HCT116 (cell line): ENCODE measurements around the gene SRP68. TPM values are rescaled to one million over a fixed set of nuclear protein-coding genes. Genes with fewer than 3 reads are reported as not detected.
A peak's percentile ranks its signal among the peaks of the same experiment; 100 is the strongest.

Experiments
- ATAC-seq: fragments of 200-7000 bp; cut with Tn5 transposase; 2 replicates; pipeline ENCODE4 v1.9.1; 2020; ENCODE audit warnings: mild to moderate bottlenecking, moderate library complexity
- BruUV-seq: library from RNA; stranded (reverse); fragments of 400-500 nt; replicated peaks from 2 replicates; lab custom pipeline; 2021; lab: Mats Ljungman, UMichigan
- CTCF ChIA-PET: fragments of 300-600 bp; sonication (Branson Sonifier 250); formaldehyde crosslinking; loops from one replicate; lab custom pipeline; 2021; ENCODE audit warnings: antibody characterized with exemption; lab: Charles Lee
- POLR2A ChIA-PET: fragments of 300-600, 350-600 bp; sonication (Branson Sonifier 250); formaldehyde crosslinking; loops from one replicate; lab custom pipeline; 2021; ENCODE audit warnings: antibody characterized with exemption; lab: Charles Lee
- RAD21 ChIA-PET, 2 experiments: fragments of 300-600 bp; sonication (Branson Sonifier 250); formaldehyde crosslinking; loops; one replicate each; lab custom pipeline; 2023; ENCODE audit warnings: low total read pairs in 2 of 2; ENCODE audit not compliant: uncharacterized antibody in 2 of 2, unreplicated experiment in 2 of 2, low non-redundant PET in 1 of 2; lab: Charles Lee
- DNase-seq: peaks from one replicate; pipeline ENCODE4 v3.0.0-alpha.2; 2010; ENCODE audit warnings: low read depth, low spot score
- H2AFZ ChIP-seq: fragments of 200-600 bp; shearing (Covaris generic), sonication (generic); 2 replicates; pipeline ENCODE4 v1.6.1; 2017; ENCODE audit warnings: low read depth, mixed run types, mixed read lengths, antibody characterized with exemption, low read length; ENCODE audit not compliant: poor library complexity, severe bottlenecking
- H3K27ac ChIP-seq: 2 replicates; pipeline ENCODE4 v1.5.1; 2012; ENCODE audit warnings: low read depth, low read length
- H3K27me3 ChIP-seq: fragments of 200-600 bp; sonication (generic); 2 replicates; pipeline ENCODE4 v1.6.1; 2016; ENCODE audit warnings: mixed run types, low read length, mixed read lengths; ENCODE audit not compliant: insufficient read depth
- H3K36me3 ChIP-seq, 2 experiments: fragments of 200-500 bp in 1 of 2; fragments of 200-600 bp in 1 of 2; sonication (Bioruptor generic) in 1 of 2; sonication (generic) in 1 of 2; 2 replicates each; pipeline versions ENCODE4 v1.5.1 to v1.6.1; 2014 to 2016; ENCODE audit warnings: low read length in 2 of 2, inconsistent platforms in 1 of 2, mixed read lengths in 1 of 2, mixed run types in 1 of 2; ENCODE audit not compliant: insufficient read depth in 2 of 2, control insufficient read depth in 1 of 2
- H3K4me1 ChIP-seq, 2 experiments: fragments of 200-600 bp in 1 of 2; sonication (generic) in 1 of 2; 2 replicates each; pipeline versions ENCODE4 v1.5.1 to v1.6.1; 2012 to 2017; ENCODE audit warnings: low read length in 2 of 2, inconsistent platforms in 1 of 2, mild to moderate bottlenecking in 1 of 2, mixed read lengths in 1 of 2, mixed run types in 1 of 2, moderate library complexity in 1 of 2; ENCODE audit not compliant: insufficient read depth in 2 of 2, control insufficient read depth in 1 of 2
- H3K4me2 ChIP-seq: fragments of 200-600 bp; sonication (generic); 2 replicates; pipeline ENCODE4 v1.6.1; 2017; ENCODE audit warnings: mixed run types, low read length, mixed read lengths
- H3K4me3 ChIP-seq, 2 experiments: fragments of 200-600 bp in 1 of 2; sonication (generic) in 1 of 2; replicated peaks in 1 of 2; 2 replicates each; pipeline ENCODE4 v1.5.1; 2011 to 2016; ENCODE audit warnings: low read length in 2 of 2, control low read depth in 1 of 2, low read depth in 1 of 2, mild to moderate bottlenecking in 1 of 2, mixed read lengths in 1 of 2, mixed run types in 1 of 2
- H3K79me2 ChIP-seq: fragments of 200-600 bp; sonication (generic); 2 replicates; pipeline ENCODE4 v1.6.1; 2017; ENCODE audit warnings: mild to moderate bottlenecking, mixed run types, low read length, moderate library complexity, mixed read lengths; ENCODE audit not compliant: insufficient read depth
- H3K9ac ChIP-seq: fragments of 200-600 bp; sonication (generic); 2 replicates; pipeline ENCODE4 v1.6.1; 2016; ENCODE audit warnings: low read length, mixed read lengths
- H3K9me2 ChIP-seq: fragments of 200-600 bp; sonication (generic), shearing (Covaris generic); 2 replicates; pipeline ENCODE4 v1.6.1; 2017; ENCODE audit warnings: mixed run types, mild to moderate bottlenecking, moderate library complexity; ENCODE audit not compliant: insufficient read depth
- H3K9me3 ChIP-seq, 2 experiments: fragments of 200-500 bp in 1 of 2; fragments of 200-600 bp in 1 of 2; sonication (Bioruptor generic) in 1 of 2; sonication (generic) in 1 of 2; 2 replicates each; pipeline ENCODE4 v1.6.1; 2014 to 2017; ENCODE audit warnings: low read length in 2 of 2, mixed read lengths in 2 of 2, inconsistent platforms in 1 of 2, low read depth in 1 of 2, mild to moderate bottlenecking in 1 of 2, mixed run types in 1 of 2, moderate library complexity in 1 of 2; ENCODE audit not compliant: control insufficient read depth in 1 of 2, insufficient read depth in 1 of 2
- H4K20me1 ChIP-seq: fragments of 200-600 bp; sonication (generic), shearing (Covaris generic); 2 replicates; pipeline ENCODE4 v1.6.1; 2017; ENCODE audit warnings: mixed run types, mild to moderate bottlenecking, moderate library complexity; ENCODE audit not compliant: insufficient read depth
- CBX3 ChIP-seq: IDR thresholded peaks from 2 replicates; pipeline ENCODE4 v1.6.1; 2012; ENCODE audit warnings: low read depth
- CEBPB ChIP-seq: IDR thresholded peaks from 2 replicates; pipeline ENCODE4 v1.6.1; 2012; ENCODE audit warnings: low read depth
- EGR1 ChIP-seq: IDR thresholded peaks from 2 replicates; pipeline ENCODE4 v1.6.1; 2012; ENCODE audit warnings: low read depth
- EZH2 ChIP-seq: fragments of 200-600 bp; sonication (generic); IDR thresholded peaks from 2 replicates; pipeline ENCODE4 v1.6.1; 2017; ENCODE audit warnings: antibody characterized with exemption, mixed run types
- EZH2phosphoT487 ChIP-seq: fragments of 200-600 bp; IDR thresholded peaks from 2 replicates; pipeline ENCODE4 v1.6.1; 2018; ENCODE audit warnings: antibody characterized with exemption, borderline replicate concordance
- FOSL1 ChIP-seq: IDR thresholded peaks from 2 replicates; pipeline ENCODE4 v1.6.1; 2012; ENCODE audit warnings: low read depth
- JUND ChIP-seq: IDR thresholded peaks from 2 replicates; pipeline ENCODE4 v1.6.1; 2012
- MAX ChIP-seq: IDR thresholded peaks from 2 replicates; pipeline ENCODE4 v1.6.1; 2012
- POLR2A ChIP-seq: IDR thresholded peaks from 2 replicates; pipeline ENCODE4 v1.7.0; 2011; ENCODE audit warnings: borderline replicate concordance; ENCODE audit not compliant: insufficient read depth, insufficient read length; ENCODE audit errors: extremely low read depth
- POLR2AphosphoS5 ChIP-seq: IDR thresholded peaks from 2 replicates; pipeline ENCODE4 v1.6.1; 2011; ENCODE audit warnings: mild to moderate bottlenecking, low read depth, low read length, moderate library complexity
- RAD21 ChIP-seq: IDR thresholded peaks from 2 replicates; pipeline ENCODE4 v1.6.1; 2012; ENCODE audit warnings: low read depth, mild to moderate bottlenecking
- SIN3A ChIP-seq: IDR thresholded peaks from 2 replicates; pipeline ENCODE4 v1.6.1; 2012; ENCODE audit warnings: low read depth
- SP1 ChIP-seq: IDR thresholded peaks from 2 replicates; pipeline ENCODE4 v1.6.1; 2012; ENCODE audit warnings: low read depth
- SRF ChIP-seq: IDR thresholded peaks from 2 replicates; pipeline ENCODE4 v1.6.1; 2012; ENCODE audit warnings: low read depth
- YY1 ChIP-seq: IDR thresholded peaks from 2 replicates; pipeline ENCODE4 v1.6.1; 2011; ENCODE audit warnings: low read length, low read depth, moderate library complexity, mild to moderate bottlenecking; ENCODE audit not compliant: insufficient replicate concordance; ENCODE audit errors: extremely low read depth
- ZBTB33 ChIP-seq: IDR thresholded peaks from 2 replicates; pipeline ENCODE4 v1.6.1; 2011; ENCODE audit warnings: mild to moderate bottlenecking, low read length, moderate library complexity; ENCODE audit not compliant: insufficient replicate concordance; ENCODE audit errors: extremely low read depth
- intact Hi-C: fragments of 100-400 bp; cut with micrococcal nuclease; formaldehyde crosslinking; loops from 2 replicates; pipeline ENCODE4 v1.10.0; 2022
- total RNA-seq: library from RNA; stranded (reverse); gene quantifications from one replicate; pipeline ENCODE4 v1.2.1, GENCODE V29; 2021; ENCODE audit not compliant: unreplicated experiment
- TF ChIP-seq, protein P1 (sequence below), 3 experiments: fragments of 200-600 bp in 1 of 3; sonication (generic) in 1 of 3; IDR thresholded peaks in 2 of 3; conservative IDR thresholded peaks in 1 of 3; 2 replicates each; pipeline ENCODE4 v1.5.1; 2012 to 2017; ENCODE audit warnings: low read depth in 2 of 3, low read length in 2 of 3, antibody characterized with exemption in 1 of 3, borderline replicate concordance in 1 of 3, control low read depth in 1 of 3, mild to moderate bottlenecking in 1 of 3, mixed read lengths in 1 of 3, mixed run types in 1 of 3, moderate library complexity in 1 of 3; ENCODE audit not compliant: insufficient read depth in 1 of 3
- TF ChIP-seq, protein P2 (sequence below): IDR thresholded peaks from 2 replicates; pipeline ENCODE4 v1.6.1; 2012

SRP68 gene
- total RNA-seq, 1 experiment from 2014 or later: 152 TPM

DNA sequence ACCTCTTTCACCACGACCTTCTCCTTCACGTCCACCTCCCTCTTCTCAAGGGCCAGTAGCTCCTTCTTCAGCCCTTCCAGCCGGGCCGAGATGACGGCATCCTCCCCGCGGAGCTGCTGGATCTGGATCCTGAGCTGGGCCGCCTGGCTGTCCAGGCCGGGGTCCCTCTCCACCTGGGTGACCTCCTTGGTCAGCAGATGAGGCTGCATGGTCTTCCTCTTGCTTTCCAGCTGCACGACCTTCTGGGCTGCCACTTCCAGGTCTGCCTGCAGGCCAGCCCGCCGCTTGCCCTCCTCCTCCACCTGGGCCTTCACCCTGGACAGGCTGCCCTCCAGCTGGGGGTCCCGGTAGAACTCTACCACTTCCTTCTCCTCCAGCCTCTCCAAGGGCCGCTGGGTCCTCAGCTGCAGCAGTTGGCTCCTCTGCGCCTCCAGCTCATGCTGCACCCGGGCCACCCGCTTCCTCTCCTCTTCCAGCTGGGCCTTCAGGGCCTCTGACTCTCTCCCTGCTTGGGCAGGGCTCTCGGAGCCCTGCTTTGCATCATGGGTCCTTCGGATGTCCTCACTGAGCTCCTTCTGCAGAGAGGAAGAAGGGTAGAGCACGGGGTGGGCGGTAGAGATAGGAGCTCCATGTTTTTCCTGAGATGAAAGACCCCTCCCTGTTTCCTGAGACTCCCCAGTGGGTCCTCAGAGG is 62.2 kb downstream of the SRP68 start (continued):
- TF ChIP-seq, protein P1, sequence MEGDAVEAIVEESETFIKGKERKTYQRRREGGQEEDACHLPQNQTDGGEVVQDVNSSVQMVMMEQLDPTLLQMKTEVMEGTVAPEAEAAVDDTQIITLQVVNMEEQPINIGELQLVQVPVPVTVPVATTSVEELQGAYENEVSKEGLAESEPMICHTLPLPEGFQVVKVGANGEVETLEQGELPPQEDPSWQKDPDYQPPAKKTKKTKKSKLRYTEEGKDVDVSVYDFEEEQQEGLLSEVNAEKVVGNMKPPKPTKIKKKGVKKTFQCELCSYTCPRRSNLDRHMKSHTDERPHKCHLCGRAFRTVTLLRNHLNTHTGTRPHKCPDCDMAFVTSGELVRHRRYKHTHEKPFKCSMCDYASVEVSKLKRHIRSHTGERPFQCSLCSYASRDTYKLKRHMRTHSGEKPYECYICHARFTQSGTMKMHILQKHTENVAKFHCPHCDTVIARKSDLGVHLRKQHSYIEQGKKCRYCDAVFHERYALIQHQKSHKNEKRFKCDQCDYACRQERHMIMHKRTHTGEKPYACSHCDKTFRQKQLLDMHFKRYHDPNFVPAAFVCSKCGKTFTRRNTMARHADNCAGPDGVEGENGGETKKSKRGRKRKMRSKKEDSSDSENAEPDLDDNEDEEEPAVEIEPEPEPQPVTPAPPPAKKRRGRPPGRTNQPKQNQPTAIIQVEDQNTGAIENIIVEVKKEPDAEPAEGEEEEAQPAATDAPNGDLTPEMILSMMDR (IDR thresholded peaks at IDR 0.05 in 2 of 3, conservative IDR thresholded peaks at IDR 0.05 in 1 of 3; ENCODE audit: borderline replicate concordance in 1 of 3, insufficient read depth in 1 of 3, low read depth in 2 of 3, low read length in 2 of 3): no peak
- TF ChIP-seq EZH2phosphoT487: no peak
- TF ChIP-seq SP1: no peak
- no peak for TF ChIP-seq FOSL1
- no peak for TF ChIP-seq POLR2A
- TF ChIP-seq EZH2: no peak

DNA sequence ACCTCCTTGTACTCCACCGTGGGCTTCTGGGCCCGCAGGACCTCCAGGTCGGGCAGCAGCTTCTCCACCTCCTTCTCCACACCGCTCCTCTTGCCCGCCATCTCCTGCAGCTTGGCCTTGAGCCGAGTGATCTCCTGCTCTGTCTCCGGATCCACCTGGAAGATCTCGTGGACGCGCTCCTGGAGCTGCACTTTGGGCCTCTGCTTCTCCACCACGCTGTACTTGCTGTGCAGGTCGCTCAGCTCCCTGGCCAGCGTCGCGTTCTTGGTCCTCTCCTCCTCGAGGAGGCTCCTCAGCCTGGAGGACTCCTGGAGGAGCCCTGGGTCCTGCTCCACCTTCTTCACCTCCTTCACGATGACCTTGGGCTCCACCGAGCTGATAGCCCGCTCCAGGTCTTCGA is 62.9 kb downstream of the SRP68 start:
- no peaks in the 10 kb centered on the region for H4K20me1 ChIP-seq
- peaks cover 0 to 14% of the 10 kb centered on the region in 2 experiments; a peak in 2 of 4 replicates for H3K4me1 ChIP-seq
- CTCF ChIA-PET: interaction anchor here (1.8 to 7.1 kb wide), 2 partner anchors 9 to 104 kb away, joined by 8 to 68 read pairs; partner anchors contain the start of genes CDK3 and MRPL38
- no peak overlapping the region; the same call in 1 of the 2 replicates for H3K27ac ChIP-seq
- H3K4me3 ChIP-seq: no peak overlapping the region
- no peaks in the 10 kb centered on the region for H3K9me2 ChIP-seq
- no peaks in the 10 kb centered on the region for H3K79me2 ChIP-seq
- RAD21 ChIA-PET: no interaction called here
- H3K9ac ChIP-seq: no peak overlapping the region
- POLR2A ChIA-PET: interaction anchor here (1.1 kb wide), 1 partner anchor 20 kb away, joined by 3 read pairs; no protein-coding TSS in a partner anchor
- no peaks in the 10 kb centered on the region for H3K9me3 ChIP-seq
- no peak overlapping the region for H3K4me2 ChIP-seq
- H3K27me3 ChIP-seq: no peaks in the 10 kb centered on the region
- H3K36me3 ChIP-seq: peaks cover 28 to 31% of the 10 kb centered on the region in 2 experiments; a peak in 3 of 4 replicates
- DNase-seq (no peak), ATAC-seq (no peak)
- intact Hi-C loops: no loop called here
- no peak overlapping the region for H2AFZ ChIP-seq
- BruUV-seq: TSS peak; percentile 24
- TF ChIP-seq, protein P2, sequence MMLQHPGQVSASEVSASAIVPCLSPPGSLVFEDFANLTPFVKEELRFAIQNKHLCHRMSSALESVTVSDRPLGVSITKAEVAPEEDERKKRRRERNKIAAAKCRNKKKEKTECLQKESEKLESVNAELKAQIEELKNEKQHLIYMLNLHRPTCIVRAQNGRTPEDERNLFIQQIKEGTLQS: no peak
- TF ChIP-seq RAD21: no peak
- TF ChIP-seq POLR2AphosphoS5: no peak
- TF ChIP-seq CBX3: no peak
- TF ChIP-seq JUND: no peak
- TF ChIP-seq SRF: no peak
- TF ChIP-seq SP1: no peak
- TF ChIP-seq EGR1: no peak
- TF ChIP-seq CEBPB: no peak
- no peak for TF ChIP-seq ZBTB33
- no peak for TF ChIP-seq FOSL1
- TF ChIP-seq, protein P1 (IDR thresholded peaks at IDR 0.05 in 2 of 3, conservative IDR thresholded peaks at IDR 0.05 in 1 of 3; ENCODE audit: borderline replicate concordance in 1 of 3, insufficient read depth in 1 of 3, low read depth in 2 of 3, low read length in 2 of 3): no peak
- TF ChIP-seq YY1: no peak
- TF ChIP-seq SIN3A: no peak
- no peak for TF ChIP-seq POLR2A
- no peak for TF ChIP-seq MAX
